Measurements from ENCODE around the gene FRMPD2. TPM values are rescaled to one million over a fixed set of nuclear protein-coding genes. Genes with fewer than 3 reads are reported as not detected.

The FRMPD2 gene
- total RNA-seq, 1 donor from 2014 or later, result not detected

- intact Hi-C loops (cut with micrococcal nuclease), result no loop called here
- DNase-seq, result peak; percentile 44
- ATAC-seq, result peak; percentile 43
These were observed 58.9 kb downstream of the FRMPD2 start for GRCh38 chr10:48215486-48216203.

- intact Hi-C loops (cut with micrococcal nuclease), result no loop called here
- no peak for DNase-seq
- ATAC-seq, result no peak
These were observed 59.6 kb downstream of the FRMPD2 start for GRCh38 chr10:48214716-48215485.

GRCh38 chr10:48213047-48213446 is 61.4 kb downstream of the FRMPD2 start:
- intact Hi-C loops (cut with micrococcal nuclease), result no loop called here

GRCh38 chr10:48211777-48212176 is 62.7 kb downstream of the FRMPD2 start:
- ATAC-seq, result no peak
- intact Hi-C loops (cut with micrococcal nuclease), result no loop called here
- DNase-seq, result no peak

More at GRCh38 chr10:48213047-48213446, 61.4 kb downstream of the FRMPD2 start:
- ATAC-seq (no peak), DNase-seq (no peak)

GRCh38 chr10:48210966-48211365 is 63.5 kb downstream of the FRMPD2 start:
- ATAC-seq (no peak), DNase-seq (no peak)

GRCh38 chr10:48210391-48210790 is 64.1 kb downstream of the FRMPD2 start:
- intact Hi-C loops (cut with micrococcal nuclease), result no loop called here
- no peak for DNase-seq
- ATAC-seq, result no peak

More at GRCh38 chr10:48210966-48211365, 63.5 kb downstream of the FRMPD2 start:
- intact Hi-C loops (cut with micrococcal nuclease), result no loop called here

DNA sequence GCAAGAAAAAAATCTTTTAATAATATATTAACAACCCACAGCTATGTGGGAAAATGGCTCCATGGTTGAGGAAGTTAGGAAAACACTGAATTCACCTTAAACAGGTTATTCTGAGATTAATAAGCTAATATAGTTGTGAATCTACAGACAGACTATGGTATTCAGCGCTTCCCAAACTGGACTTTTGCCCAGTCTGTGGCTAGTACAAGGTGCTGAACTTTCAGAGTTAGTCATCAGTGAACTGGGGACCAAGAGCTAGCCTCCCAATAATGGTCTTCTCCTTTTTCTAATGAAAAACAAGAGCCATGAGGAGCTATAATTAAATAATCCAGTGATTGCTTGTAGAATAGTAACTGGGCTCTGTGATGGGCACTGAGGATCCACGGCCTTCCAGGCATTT is 65.3 kb downstream of the FRMPD2 start:
- no peak for ATAC-seq
- intact Hi-C loops (cut with micrococcal nuclease), result no loop called here

GRCh38 chr10:48207853-48208252 is 66.6 kb downstream of the FRMPD2 start:
- DNase-seq, result no peak
- ATAC-seq, result no peak
- intact Hi-C loops (cut with micrococcal nuclease), result no loop called here

More for the DNA sequence above, 65.3 kb downstream of the FRMPD2 start:
- DNase-seq, result no peak

GRCh38 chr10:48206482-48207250 is 67.8 kb downstream of the FRMPD2 start:
- ATAC-seq, result no peak
- no peak for DNase-seq
- intact Hi-C loops (cut with micrococcal nuclease), result no loop called here

GRCh38 chr10:48205918-48206317 is 68.6 kb downstream of the FRMPD2 start:
- no peak for ATAC-seq
- intact Hi-C loops (cut with micrococcal nuclease), result no loop called here

GRCh38 chr10:48199580-48200377 is 74.7 kb downstream of the FRMPD2 start:
- ATAC-seq, result peak; percentile 38
- intact Hi-C loops (cut with micrococcal nuclease), result no loop called here
- DNase-seq, result no peak

More at GRCh38 chr10:48205918-48206317, 68.6 kb downstream of the FRMPD2 start:
- no peak for DNase-seq

DNA sequence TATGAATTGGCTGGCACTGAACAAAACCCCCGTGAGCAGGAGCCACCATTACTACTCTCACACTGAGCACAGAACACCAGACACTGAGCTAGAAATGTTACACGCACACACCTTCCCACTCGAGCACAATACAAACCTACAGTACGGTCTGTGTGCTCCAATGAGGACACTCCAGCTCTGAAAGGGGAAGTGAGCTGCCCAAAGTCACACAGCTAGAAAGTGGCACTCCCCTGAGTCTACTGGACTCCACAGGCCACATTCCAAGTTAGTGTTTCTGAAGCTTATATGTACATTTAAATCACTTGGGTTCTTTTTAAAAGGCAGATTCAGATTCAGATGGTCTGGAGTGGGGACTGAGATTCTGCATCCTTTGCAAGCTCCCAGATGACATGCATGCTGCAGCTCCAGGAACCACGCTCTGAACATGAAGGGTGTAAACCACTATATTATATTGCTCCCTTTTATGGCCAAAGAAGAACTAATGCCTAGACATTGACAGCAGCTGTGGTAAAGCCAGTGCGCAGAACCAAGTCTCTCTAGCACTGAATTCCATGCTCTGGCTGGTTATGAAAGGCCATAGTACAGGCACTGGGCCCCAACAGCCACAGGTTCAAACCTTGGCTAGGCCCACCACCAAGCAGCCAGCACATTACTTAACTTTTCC is 77.1 kb downstream of the FRMPD2 start:
- ATAC-seq (no peak), DNase-seq (no peak)
- intact Hi-C loops (cut with micrococcal nuclease), result no loop called here

GRCh38 chr10:48195803-48196202 is 78.7 kb downstream of the FRMPD2 start:
- intact Hi-C loops (cut with micrococcal nuclease), result no loop called here
- ATAC-seq (no peak), DNase-seq (no peak)

DNA sequence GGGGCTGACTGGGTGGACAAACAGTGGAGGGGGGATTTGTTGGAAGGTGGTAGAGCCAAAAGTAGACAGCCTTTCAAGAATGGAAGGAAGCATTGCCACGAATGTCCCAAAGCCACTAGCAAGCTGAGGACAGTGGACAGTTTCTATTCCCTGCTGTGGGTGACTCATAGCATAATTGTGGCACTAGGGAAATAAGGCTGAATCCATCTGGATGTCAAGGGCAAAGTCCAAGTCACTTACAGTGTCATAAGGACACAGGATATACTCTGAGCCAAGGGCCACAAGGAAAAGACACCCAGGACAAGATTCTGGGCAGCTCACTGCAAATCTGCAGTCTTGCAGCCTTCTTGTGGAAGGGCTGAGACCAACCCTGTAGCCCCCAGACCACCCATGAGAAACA is 79.7 kb downstream of the FRMPD2 start:
- ATAC-seq (peak; percentile 30), DNase-seq (no peak)
- intact Hi-C loops (cut with micrococcal nuclease), result no loop called here

DNA sequence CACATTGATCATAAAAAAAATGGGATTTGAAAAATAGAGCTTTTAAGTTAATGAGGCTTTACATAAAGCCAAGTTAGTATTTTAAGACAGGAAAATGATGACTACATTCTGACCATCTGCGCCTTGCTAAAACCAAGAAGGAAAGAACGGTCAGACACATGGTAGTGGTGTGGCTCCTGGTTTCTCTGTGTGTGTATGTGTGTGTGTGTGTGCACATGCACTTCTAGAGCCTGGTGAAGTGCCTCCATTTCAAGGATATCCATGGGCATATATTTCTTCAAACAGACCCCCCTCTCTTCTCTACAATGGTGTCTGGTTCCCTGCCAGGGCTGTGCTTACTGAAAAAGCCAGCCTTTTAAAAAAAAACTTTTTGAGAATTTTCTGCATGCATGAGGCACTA is 80.9 kb downstream of the FRMPD2 start:
- ATAC-seq, result no peak
- no peak for DNase-seq
- intact Hi-C loops (cut with micrococcal nuclease), result no loop called here

DNA sequence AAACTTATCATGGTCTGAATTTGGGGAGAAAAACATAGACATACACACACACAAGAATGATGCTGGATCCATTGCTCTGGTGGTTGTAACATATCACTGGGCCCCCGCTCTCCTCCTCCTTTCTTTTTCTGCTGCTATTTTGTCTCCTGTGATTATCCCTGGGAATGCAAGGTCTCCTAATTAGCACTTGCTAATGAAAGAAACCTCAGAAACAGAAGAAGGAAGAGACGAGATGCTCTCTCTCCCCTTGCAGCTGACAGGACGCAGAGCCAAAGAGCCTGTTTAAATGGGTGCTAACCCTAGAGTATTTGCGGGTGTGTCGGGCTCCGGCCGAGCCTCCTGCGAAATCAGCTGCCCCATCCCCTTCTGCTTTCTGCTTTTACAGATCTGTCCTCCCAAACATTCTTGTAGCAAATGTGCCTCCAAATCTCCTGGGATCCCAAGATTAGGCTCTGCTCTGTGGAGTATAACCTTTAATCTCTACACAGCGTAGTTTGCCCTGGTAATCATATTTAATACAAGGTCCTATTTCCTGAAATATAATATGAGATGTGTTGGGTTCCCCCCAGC is 81.5 kb downstream of the FRMPD2 start:
- DNase-seq, result no peak
- no peak for ATAC-seq
- intact Hi-C loops (cut with micrococcal nuclease), result no loop called here

- ATAC-seq (peak; percentile 86), DNase-seq (no peak)
- intact Hi-C loops (cut with micrococcal nuclease), result no loop called here
These were observed 86.6 kb downstream of the FRMPD2 start for GRCh38 chr10:48187713-48188485.

Data from left ventricle myocardium superior (tissue), 1 donor.